HepG2 (cell line): ENCODE data around the gene OXGR1. TPM values are rescaled to one million over a fixed set of nuclear protein-coding genes. Genes with fewer than 3 reads are reported as not detected.

Experiments used
- ATAC-seq: fragments of 200-7000 bp; cut with Tn5 transposase; 3 replicates; pipeline ENCODE4 v1.9.1; 2020; ENCODE audit warnings: mild to moderate bottlenecking, moderate library complexity
- BruUV-seq: library from RNA; stranded (reverse); fragments of 400-500 nt; replicated peaks from 2 replicates; lab custom pipeline; 2021; lab: Mats Ljungman, UMichigan
- CTCF ChIA-PET: fragments of 300-600 bp; formaldehyde crosslinking; extraction: SDS; loops from one replicate; lab custom pipeline; 2021; ENCODE audit warnings: low total read pairs, inconsistent platforms, low intra/inter-chr PET ratio; lab: Yijun Ruan, JAX
- POLR2A ChIA-PET: fragments of 350-600 bp; sonication (Branson Sonifier 250); formaldehyde crosslinking; loops from one replicate; lab custom pipeline; 2020; ENCODE audit warnings: antibody characterized with exemption, inconsistent platforms; lab: Yijun Ruan, JAX
- DNase-seq: peaks from one replicate; pipeline ENCODE4 v3.0.0-alpha.2; 2015; ENCODE audit warnings: low spot score
- FAIRE-seq: peaks from 3 replicates; lab custom pipeline; 2011; peaks lifted over from hg19 to GRCh38; lab: Jason Lieb, UNC
- H2AFZ ChIP-seq: one replicate; pipeline ENCODE4 v1.6.1; 2011; ENCODE audit warnings: low read length, inconsistent platforms
- H3K27ac ChIP-seq: fragments of 300-600 bp; 3 replicates; pipeline ENCODE4 v1.8.0; 2011; ENCODE audit warnings: mixed run types, mild to moderate bottlenecking, mixed read lengths, low read length, inconsistent platforms; ENCODE audit not compliant: insufficient read depth; ENCODE audit errors: extremely low read length
- H3K27me3 ChIP-seq, 2 experiments: fragments of 200-600 bp in 1 of 2; 2 replicates in 1 of 2; 3 replicates in 1 of 2; pipeline versions ENCODE4 v1.6.0 to v1.8.0; 2011; ENCODE audit warnings: low read length in 2 of 2, mild to moderate bottlenecking in 2 of 2, moderate library complexity in 2 of 2, inconsistent platforms in 1 of 2; ENCODE audit not compliant: insufficient read depth in 2 of 2, control insufficient read depth in 1 of 2
- H3K36me3 ChIP-seq, 2 experiments: fragments of 200-600 bp in 1 of 2; replicated peaks in 1 of 2; 2 replicates in 1 of 2; 3 replicates in 1 of 2; pipeline versions ENCODE4 v1.5.1 to v1.8.0; 2011; ENCODE audit warnings: low read length in 2 of 2, inconsistent platforms in 1 of 2; ENCODE audit not compliant: insufficient read depth in 2 of 2, control insufficient read depth in 1 of 2
- H3K4me1 ChIP-seq: 2 replicates; pipeline ENCODE4 v1.5.1; 2012; ENCODE audit warnings: low read length, inconsistent platforms; ENCODE audit not compliant: insufficient read depth
- H3K4me2 ChIP-seq: 2 replicates; pipeline ENCODE4 v1.6.0; 2011; ENCODE audit warnings: low read depth, low read length, inconsistent platforms
- H3K4me3 ChIP-seq, 3 experiments: fragments of 200-600 bp in 1 of 3; sonication (generic), shearing (Covaris generic) in 1 of 3; replicated peaks in 1 of 3; 2 replicates each; pipeline ENCODE4 v1.5.1; 2011 to 2016; ENCODE audit warnings: low read length in 3 of 3, inconsistent platforms in 2 of 3, low read depth in 2 of 3, mild to moderate bottlenecking in 2 of 3, control low read depth in 1 of 3, mixed read lengths in 1 of 3; ENCODE audit not compliant: insufficient read depth in 1 of 3
- H3K79me2 ChIP-seq: one replicate; pipeline ENCODE4 v1.6.1; 2011; ENCODE audit warnings: low read length, inconsistent platforms; ENCODE audit not compliant: insufficient read depth
- H3K9ac ChIP-seq: 2 replicates; pipeline ENCODE4 v1.6.0; 2011; ENCODE audit warnings: mild to moderate bottlenecking, low read depth, low read length, inconsistent platforms; ENCODE audit not compliant: insufficient read depth
- H3K9me3 ChIP-seq: 2 replicates; pipeline ENCODE4 v1.5.1; 2012; ENCODE audit warnings: mild to moderate bottlenecking, low read length
- H4K20me1 ChIP-seq: 2 replicates; pipeline ENCODE4 v1.6.0; 2011; ENCODE audit warnings: inconsistent platforms, mild to moderate bottlenecking, low read length, moderate library complexity; ENCODE audit not compliant: insufficient read depth
- DMAP1 ChIP-seq: IDR thresholded peaks from 2 replicates; pipeline ENCODE4 v1.6.1; 2016
- MAFK ChIP-seq, 2 experiments: IDR thresholded peaks in 1 of 2; conservative IDR thresholded peaks in 1 of 2; 2 replicates each; pipeline ENCODE4 v1.6.1; 2011; ENCODE audit warnings: improper control_type of control experiment in 2 of 2, low read length in 2 of 2
- ZNF230 ChIP-seq: sonication (generic); formaldehyde crosslinking; IDR thresholded peaks from 2 replicates; pipeline ENCODE4 v1.4.0; 2020; ENCODE audit warnings: mild to moderate bottlenecking, missing genetic modification reagents
- WGBS: methylation state at CpG from one replicate; pipeline ENCODE4 v1.1.6; 2017; ENCODE audit warnings: low lambda C conversion rate; 5-methylcytosine and 5-hydroxymethylcytosine counted together
- in situ Hi-C: cut with HindIII; loops from 2 replicates; pipeline ENCODE4 v1.10.0; 2017; ENCODE audit warnings: low pct_unique_long_range_greater_than_20kb; ENCODE audit not compliant: extremely low pct_ligation_motif_present
- intact Hi-C: fragments of 100-400 bp; cut with micrococcal nuclease; formaldehyde crosslinking; loops from one replicate; pipeline ENCODE4 v1.10.0; 2022; ENCODE audit not compliant: unreplicated experiment
- polyA plus RNA-seq, 8 experiments: library from polyadenylated mRNA; depleted of rRNA in 3 of 8; stranded (reverse) in 7 of 8; unstranded in 1 of 8; fragments of >200 nt; fragmentation: Illumina TruSeq in 4 of 8; extraction: Trizol in 4 of 8; gene quantifications; 2 replicates each; pipeline versions ENCODE4 v1.2.1 to v1.2.3, GENCODE V29; 2011 to 2016; ENCODE audit warnings: low read depth in 4 of 8, missing spikeins in 1 of 8, mixed read lengths in 1 of 8; ENCODE audit not compliant: insufficient read depth in 1 of 8
- total RNA-seq, 5 experiments: library from RNA; depleted of rRNA; stranded (reverse); fragments of >200 nt; fragmentation: Illumina TruSeq; extraction: Trizol; gene quantifications; 2 replicates each; pipeline ENCODE4 v1.2.3, GENCODE V29; 2016; ENCODE audit warnings: low read depth in 1 of 5

OXGR1 gene
- total and polyA plus RNA-seq, 2 of the 13 experiments (the other 11 are each of a cell fraction or from before 2014, with no cell fraction given), result not detected

GRCh38 chr13:96988441-96988840 lies 5.8 kb downstream of the OXGR1 start:
- no peaks in the 10 kb centered on the region for H3K4me1 ChIP-seq
- FAIRE-seq (no peak), DNase-seq (no peak), ATAC-seq (no peak)
- no peak for TF ChIP-seq ZNF230
- TF ChIP-seq MAFK (conservative IDR thresholded peaks at IDR 0.05 in 1 of 2, IDR thresholded peaks at IDR 0.05 in 1 of 2; ENCODE audit: low read length in 2 of 2), result peak in 1 of 2 experiments; percentile 27; a peak in 2 of 4 replicates
- WGBS, result 27% methylated on average over 5 of the region's 5 CpGs
- H3K27me3 ChIP-seq, result peaks cover 0 to 34% of the 10 kb centered on the region in 2 experiments; a peak in 3 of 5 replicates
- CTCF ChIA-PET, result no interaction called here
- in situ Hi-C loops, result no loop called here
- H2AFZ ChIP-seq, result no peak overlapping the region
- POLR2A ChIA-PET, result no interaction called here
- intact Hi-C loops, result no loop called here
- no TSS peak for BruUV-seq
- H3K9me3 ChIP-seq, result no peaks in the 10 kb centered on the region
- no peak overlapping the region for H3K9ac ChIP-seq
- no peaks in the 10 kb centered on the region for H3K79me2 ChIP-seq
- H3K4me2 ChIP-seq, result no peak overlapping the region
- H4K20me1 ChIP-seq, result no peaks in the 10 kb centered on the region
- H3K4me3 ChIP-seq, result no peak overlapping the region
- H3K27ac ChIP-seq, result no peak overlapping the region
- H3K36me3 ChIP-seq, result no peaks in the 10 kb centered on the region

GRCh38 chr13:96984051-96984508 lies 10.2 kb downstream of the OXGR1 start:
- ATAC-seq, result peak; percentile 89
- no peak overlapping the region for H3K4me2 ChIP-seq
- 13% methylated on average over 6 of the region's 6 CpGs for WGBS
- BruUV-seq, result no TSS peak
- no peak for FAIRE-seq
- intact Hi-C loops (no loop called here), in situ Hi-C loops (no loop called here)
- H3K9me3 ChIP-seq, result no peaks in the 10 kb centered on the region
- no peaks in the 10 kb centered on the region for H3K36me3 ChIP-seq
- DNase-seq, result no peak
- H3K9ac ChIP-seq, result no peak overlapping the region
- no peaks in the 10 kb centered on the region for H3K79me2 ChIP-seq
- H2AFZ ChIP-seq, result no peak overlapping the region
- TF ChIP-seq MAFK (conservative IDR thresholded peaks at IDR 0.05 in 1 of 2, IDR thresholded peaks at IDR 0.05 in 1 of 2; ENCODE audit: low read length in 2 of 2) (0 out of 4 replicates have a peak, but pooled peaks of 1 of the 2 experiments have one; percentile 2), DMAP1 (CRISPR knock-in tag) (no peak)
- ChIA-PET POLR2A (no interaction called here), CTCF (no interaction called here)
- H4K20me1 ChIP-seq, result no peaks in the 10 kb centered on the region
- H3K27me3 ChIP-seq, result peaks cover 0 to 21% of the 10 kb centered on the region in 2 experiments; a peak in 3 of 5 replicates
- no peaks in the 10 kb centered on the region for H3K4me1 ChIP-seq
- no peak overlapping the region for H3K4me3 ChIP-seq
- no peak overlapping the region for H3K27ac ChIP-seq
